22Rv1 (cell line): ENCODE measurements around the gene CA9.

ENCODE experiments used
- H3K27ac ChIP-seq: fragments of 450-650 bp; 2 replicates; pipeline ENCODE4 v1.5.1; 2017
- ZFX ChIP-seq: fragments of 450-650 bp; IDR thresholded peaks from 2 replicates; pipeline ENCODE4 v1.6.1; 2017; ENCODE audit warnings: antibody characterized with exemption, borderline replicate concordance
- TF ChIP-seq, protein P1 (sequence below): fragments of 450-650 bp; IDR thresholded peaks from 2 replicates; pipeline ENCODE4 v1.5.1; 2017; ENCODE audit warnings: mild to moderate bottlenecking

Gene CA9

DNA sequence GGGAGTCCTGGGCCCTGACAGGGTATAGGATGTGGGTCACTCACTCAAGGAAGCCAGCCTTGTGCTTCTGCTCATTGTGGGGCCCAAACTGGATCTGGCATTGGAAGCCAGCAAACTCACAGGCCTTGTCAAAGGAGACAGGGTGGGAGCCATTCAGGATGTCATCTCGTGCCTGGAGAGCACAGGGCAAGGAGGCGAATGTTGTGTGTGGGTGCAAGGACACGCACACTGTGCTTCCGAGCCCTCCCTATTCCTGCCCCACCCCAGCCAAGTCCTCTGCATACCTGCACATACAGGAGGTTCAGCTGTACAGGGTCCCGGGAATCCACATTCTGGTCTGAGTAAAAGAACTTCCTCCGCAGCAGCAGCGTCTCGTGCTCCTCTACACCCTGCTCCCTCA lies 50.2 kb downstream of the CA9 start:
- H3K27ac ChIP-seq = no peak overlapping the region
- TF ChIP-seq, protein P1, sequence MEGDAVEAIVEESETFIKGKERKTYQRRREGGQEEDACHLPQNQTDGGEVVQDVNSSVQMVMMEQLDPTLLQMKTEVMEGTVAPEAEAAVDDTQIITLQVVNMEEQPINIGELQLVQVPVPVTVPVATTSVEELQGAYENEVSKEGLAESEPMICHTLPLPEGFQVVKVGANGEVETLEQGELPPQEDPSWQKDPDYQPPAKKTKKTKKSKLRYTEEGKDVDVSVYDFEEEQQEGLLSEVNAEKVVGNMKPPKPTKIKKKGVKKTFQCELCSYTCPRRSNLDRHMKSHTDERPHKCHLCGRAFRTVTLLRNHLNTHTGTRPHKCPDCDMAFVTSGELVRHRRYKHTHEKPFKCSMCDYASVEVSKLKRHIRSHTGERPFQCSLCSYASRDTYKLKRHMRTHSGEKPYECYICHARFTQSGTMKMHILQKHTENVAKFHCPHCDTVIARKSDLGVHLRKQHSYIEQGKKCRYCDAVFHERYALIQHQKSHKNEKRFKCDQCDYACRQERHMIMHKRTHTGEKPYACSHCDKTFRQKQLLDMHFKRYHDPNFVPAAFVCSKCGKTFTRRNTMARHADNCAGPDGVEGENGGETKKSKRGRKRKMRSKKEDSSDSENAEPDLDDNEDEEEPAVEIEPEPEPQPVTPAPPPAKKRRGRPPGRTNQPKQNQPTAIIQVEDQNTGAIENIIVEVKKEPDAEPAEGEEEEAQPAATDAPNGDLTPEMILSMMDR = no peak
- TF ChIP-seq ZFX = no peak

DNA sequence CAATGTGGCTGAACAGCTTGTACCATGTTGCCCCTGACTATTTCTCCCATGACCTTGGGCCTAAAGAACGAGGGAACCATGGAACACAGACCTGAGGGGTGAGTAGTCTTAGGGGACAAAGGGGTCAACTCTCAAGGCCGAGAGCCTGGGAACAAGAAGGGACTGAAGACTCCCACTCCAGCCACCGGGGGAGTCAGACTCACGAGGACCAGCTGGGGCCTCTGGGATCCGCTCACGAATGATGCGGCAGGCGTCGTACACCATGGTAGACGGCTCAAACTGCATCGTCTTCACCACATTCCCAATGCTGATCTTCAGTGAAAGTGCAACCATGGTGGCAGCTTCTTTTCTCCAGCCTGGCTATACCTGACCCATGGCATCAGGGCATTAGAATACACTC lies 51.6 kb downstream of the CA9 start:
- H3K27ac ChIP-seq = no peak overlapping the region
- TF ChIP-seq, protein P1 = no peak
- TF ChIP-seq ZFX = no peak

DNA sequence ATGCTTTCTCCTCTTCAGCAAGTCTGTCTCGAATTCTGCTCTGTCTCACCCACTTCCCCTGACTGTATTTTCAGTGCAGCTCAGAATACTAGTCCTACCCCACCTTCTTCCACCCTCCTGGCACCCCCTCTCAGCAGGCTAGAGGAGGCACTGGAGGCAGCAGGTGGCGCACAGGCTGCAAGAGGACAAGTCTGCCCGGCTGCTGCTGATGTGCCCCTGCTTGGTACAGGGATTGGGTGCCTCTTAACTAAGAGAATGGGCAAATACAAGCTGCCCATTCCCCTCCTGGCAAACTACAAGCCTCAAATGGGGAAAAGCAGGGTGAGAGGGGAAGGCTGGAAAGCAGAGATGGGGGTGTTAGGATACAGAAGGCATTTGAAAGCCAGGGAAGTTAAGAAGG lies 53.2 kb downstream of the CA9 start:
- no peak for TF ChIP-seq ZFX
- TF ChIP-seq, protein P1 = no peak
- H3K27ac ChIP-seq = no peak overlapping the region

GRCh38 chr9:35727676-35728040 lies 53.9 kb downstream of the CA9 start:
- H3K27ac ChIP-seq = no peak overlapping the region

DNA sequence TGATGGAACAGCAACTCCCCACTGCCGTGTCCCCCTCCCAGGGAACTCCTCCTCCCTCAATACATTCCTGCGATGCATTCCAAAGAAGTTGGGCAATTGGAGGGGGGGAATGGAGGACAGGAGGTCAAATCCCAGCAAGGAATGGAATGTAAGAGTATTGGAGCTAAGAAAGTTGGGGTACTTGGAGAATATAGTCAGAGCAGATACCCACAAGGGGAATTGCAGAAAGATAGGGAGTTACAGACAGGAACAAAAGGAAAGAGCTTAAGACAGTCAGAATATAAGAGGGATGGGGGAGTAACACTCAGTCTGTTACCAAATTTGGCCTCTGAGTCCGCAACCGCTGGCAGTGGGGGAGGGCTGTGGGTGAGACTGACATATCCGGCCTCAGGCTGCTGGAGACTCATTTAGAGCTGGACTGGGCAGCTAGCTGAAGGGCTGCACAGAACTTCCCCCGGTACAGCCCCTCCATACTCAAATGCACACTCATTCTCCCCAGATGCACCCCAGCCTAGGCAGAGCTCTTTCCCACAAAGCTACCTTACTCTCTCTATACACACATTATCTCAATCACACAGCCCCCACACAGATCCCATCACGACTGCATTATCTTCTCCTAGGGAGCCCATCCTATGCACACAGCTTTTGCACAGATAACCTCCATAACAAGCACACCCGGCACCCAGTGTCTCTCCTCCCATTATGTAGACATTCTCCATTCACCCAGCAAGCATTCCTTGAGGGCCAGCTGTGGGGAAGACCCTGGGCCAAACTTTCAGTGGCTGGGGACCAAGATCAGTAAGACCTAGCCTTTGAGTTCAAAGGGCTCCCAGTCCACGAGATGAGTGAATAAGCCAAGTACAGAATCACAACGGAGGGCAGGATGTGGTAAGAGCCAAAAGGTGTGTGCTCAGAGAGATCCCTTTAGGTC lies 54.6 kb downstream of the CA9 start:
- no peak overlapping the region for H3K27ac ChIP-seq
- TF ChIP-seq, protein P1 = no peak
- TF ChIP-seq ZFX = no peak

More at GRCh38 chr9:35727676-35728040, 53.9 kb downstream of the CA9 start:
- TF ChIP-seq, protein P1 = no peak
- TF ChIP-seq ZFX = no peak

GRCh38 chr9:35729101-35729500 lies 55.4 kb downstream of the CA9 start:
- no peak overlapping the region for H3K27ac ChIP-seq
- TF ChIP-seq ZFX = no peak
- TF ChIP-seq, protein P1 = no peak

DNA sequence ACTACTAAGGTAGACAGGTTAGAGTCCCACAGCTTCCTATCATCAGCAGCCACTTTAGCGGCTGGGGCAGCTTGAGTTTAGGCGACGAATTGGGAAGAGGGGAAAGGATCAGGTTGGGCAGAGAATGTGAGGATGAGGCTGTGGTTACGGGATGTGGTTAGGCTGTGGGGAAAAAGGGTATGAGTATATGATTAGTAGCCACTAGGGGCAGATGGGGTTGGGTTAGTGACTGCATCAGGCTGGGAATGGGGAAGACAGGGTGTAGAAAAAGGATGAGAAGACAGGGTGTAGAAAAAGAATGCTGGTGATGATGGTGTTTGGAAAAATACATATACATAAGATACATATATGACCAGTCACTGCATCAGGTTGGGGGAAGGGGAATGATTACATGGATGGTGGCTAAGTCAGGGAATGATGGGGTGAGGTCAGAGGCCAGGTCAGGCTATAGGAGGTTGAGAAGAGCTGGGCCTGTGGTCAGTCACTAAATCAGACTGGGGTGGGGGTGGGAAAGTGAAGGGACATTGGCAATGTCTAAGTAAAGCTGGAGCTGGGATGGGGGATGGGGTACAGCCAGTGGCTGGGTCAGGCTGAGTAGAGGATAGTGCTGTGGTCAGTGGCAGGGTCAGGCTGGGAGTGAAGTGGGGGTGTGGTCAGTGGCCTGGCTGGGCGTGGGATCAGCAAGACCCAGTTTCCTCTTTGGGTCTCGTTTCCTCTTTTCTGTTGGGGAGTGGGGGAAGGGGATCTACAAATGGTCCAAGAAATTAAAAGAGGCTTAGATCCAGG lies 56.2 kb downstream of the CA9 start:
- no peak for TF ChIP-seq ZFX
- TF ChIP-seq, protein P1 = peak; percentile 68
- no peak overlapping the region for H3K27ac ChIP-seq
